Measurements from ENCODE around the gene PCNA.

Gene PCNA

DNA sequence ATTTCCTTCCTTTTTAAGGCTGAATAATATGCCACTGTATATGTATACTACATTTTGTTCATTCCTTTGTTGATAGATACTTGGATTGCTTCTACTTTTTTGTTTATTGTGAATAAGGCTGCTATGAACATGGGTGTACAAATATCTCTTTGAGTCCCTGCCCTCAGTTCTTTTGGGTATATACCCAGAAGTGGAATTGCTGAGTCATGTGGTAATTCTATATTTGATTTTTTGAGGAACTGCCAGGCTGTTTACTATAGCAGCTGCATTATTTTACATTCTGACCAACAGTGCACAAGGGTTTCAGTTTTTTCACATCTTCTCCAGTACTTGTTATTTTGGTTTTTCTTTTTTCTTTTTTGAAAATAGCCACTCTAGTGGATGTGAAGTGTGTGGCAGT lies 41.1 kb upstream of the PCNA start:
- Histone ChIP-seq H3K9me3 (ENCODE audit: control insufficient read depth, low read length) (no peaks in the 10 kb centered on the region), H3K79me2 (peaks cover 50% of the 10 kb centered on the region), H3K4me1 (no peaks in the 10 kb centered on the region), H3K4me3 (ENCODE audit: low read depth, low read length) (no peak overlapping the region), H3K27ac (no peak overlapping the region), H3K27me3 (ENCODE audit: control insufficient read depth, insufficient read depth, low read length) (no peaks in the 10 kb centered on the region), H3K36me3 (ENCODE audit: control insufficient read depth, insufficient read depth, low read length) (no peaks in the 10 kb centered on the region), H3K9ac (no peak overlapping the region), H3K4me2 (ENCODE audit: low read length) (no peak overlapping the region), H2AFZ (no peak overlapping the region)
- TF ChIP-seq, protein P1, sequence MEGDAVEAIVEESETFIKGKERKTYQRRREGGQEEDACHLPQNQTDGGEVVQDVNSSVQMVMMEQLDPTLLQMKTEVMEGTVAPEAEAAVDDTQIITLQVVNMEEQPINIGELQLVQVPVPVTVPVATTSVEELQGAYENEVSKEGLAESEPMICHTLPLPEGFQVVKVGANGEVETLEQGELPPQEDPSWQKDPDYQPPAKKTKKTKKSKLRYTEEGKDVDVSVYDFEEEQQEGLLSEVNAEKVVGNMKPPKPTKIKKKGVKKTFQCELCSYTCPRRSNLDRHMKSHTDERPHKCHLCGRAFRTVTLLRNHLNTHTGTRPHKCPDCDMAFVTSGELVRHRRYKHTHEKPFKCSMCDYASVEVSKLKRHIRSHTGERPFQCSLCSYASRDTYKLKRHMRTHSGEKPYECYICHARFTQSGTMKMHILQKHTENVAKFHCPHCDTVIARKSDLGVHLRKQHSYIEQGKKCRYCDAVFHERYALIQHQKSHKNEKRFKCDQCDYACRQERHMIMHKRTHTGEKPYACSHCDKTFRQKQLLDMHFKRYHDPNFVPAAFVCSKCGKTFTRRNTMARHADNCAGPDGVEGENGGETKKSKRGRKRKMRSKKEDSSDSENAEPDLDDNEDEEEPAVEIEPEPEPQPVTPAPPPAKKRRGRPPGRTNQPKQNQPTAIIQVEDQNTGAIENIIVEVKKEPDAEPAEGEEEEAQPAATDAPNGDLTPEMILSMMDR (IDR thresholded peaks at IDR 0.05): no peak

DNA sequence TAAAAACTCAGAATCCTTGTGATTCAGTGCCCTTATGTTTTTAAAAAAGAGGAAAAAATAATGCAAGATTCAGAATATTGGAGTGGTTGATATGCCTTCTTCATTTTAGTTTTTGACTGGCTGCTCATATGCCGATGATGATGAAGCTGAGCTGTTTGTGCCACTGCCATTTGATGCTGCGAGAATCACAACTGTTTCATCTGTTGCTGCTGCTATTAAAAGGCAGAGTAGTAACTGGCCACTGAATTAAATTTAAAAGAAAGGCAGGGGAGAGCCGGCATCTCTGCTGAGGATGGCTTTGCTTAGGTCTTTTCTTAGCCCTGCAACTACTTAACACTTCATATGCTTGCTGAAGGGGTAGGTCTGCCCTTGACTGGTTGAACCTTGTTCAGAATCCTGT lies 40.2 kb upstream of the PCNA start:
- Histone ChIP-seq H3K4me1 (peaks cover 6% of the 10 kb centered on the region), H3K79me2 (peaks cover 48% of the 10 kb centered on the region), H3K9me3 (ENCODE audit: control insufficient read depth, low read length) (no peaks in the 10 kb centered on the region), H3K36me3 (ENCODE audit: control insufficient read depth, insufficient read depth, low read length) (no peaks in the 10 kb centered on the region), H3K27me3 (ENCODE audit: control insufficient read depth, insufficient read depth, low read length) (no peaks in the 10 kb centered on the region), H3K4me2 (ENCODE audit: low read length) (no peak overlapping the region), H3K27ac (no peak overlapping the region), H2AFZ (no peak overlapping the region), H3K9ac (no peak overlapping the region), H3K4me3 (ENCODE audit: low read depth, low read length) (no peak overlapping the region)
- TF ChIP-seq, protein P1 (IDR thresholded peaks at IDR 0.05): no peak

DNA sequence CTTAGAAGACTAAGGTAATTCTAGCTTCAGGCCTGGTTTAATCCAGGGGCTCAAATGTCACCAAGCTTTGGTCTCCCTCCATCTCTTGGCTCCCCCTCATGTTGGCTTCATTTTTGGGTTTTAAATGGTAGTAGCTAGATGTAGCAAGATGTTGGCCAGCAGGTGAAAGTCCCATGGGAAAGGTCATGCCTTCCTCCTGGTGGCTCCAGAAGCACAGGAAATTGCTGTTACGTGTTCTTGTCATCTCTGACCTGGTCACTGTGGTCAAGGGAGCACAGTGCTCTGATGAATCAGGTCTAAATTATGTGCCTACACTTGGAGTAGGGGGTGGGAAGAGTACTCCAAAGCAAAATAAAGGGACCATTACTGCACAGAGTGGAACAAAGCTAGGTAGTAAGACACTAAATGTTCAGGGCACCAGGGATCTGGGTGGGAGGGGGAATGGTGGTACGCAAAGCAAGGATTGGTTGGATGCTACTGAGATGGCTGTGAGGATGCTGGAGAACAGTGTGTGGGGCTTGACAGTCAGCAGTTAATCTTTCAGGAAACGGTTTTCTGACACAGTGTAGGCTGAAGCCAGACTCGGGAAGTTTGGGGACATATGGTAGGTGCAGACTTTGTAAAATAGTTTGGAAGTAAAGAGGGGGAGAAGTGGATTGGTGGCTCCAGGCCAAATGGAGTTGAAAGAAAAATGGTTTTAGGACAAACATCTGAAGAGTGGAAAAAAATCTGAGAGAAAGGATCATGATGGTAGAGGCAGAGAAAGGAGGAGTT lies 37.1 kb upstream of the PCNA start:
- no peak overlapping the region for H3K4me2 ChIP-seq (ENCODE audit: low read length)
- H2AFZ ChIP-seq: no peak overlapping the region
- H3K27me3 ChIP-seq (ENCODE audit: control insufficient read depth, insufficient read depth, low read length): no peaks in the 10 kb centered on the region
- no peaks in the 10 kb centered on the region for H3K36me3 ChIP-seq (ENCODE audit: control insufficient read depth, insufficient read depth, low read length)
- H3K9me3 ChIP-seq (ENCODE audit: control insufficient read depth, low read length): no peaks in the 10 kb centered on the region
- H3K4me3 ChIP-seq (ENCODE audit: low read depth, low read length): no peak overlapping the region
- no peak overlapping the region for H3K9ac ChIP-seq
- H3K27ac ChIP-seq: no peak overlapping the region
- TF ChIP-seq, protein P1 (IDR thresholded peaks at IDR 0.05): no peak
- peaks cover 6% of the 10 kb centered on the region for H3K4me1 ChIP-seq
- peaks cover 46% of the 10 kb centered on the region for H3K79me2 ChIP-seq

DNA sequence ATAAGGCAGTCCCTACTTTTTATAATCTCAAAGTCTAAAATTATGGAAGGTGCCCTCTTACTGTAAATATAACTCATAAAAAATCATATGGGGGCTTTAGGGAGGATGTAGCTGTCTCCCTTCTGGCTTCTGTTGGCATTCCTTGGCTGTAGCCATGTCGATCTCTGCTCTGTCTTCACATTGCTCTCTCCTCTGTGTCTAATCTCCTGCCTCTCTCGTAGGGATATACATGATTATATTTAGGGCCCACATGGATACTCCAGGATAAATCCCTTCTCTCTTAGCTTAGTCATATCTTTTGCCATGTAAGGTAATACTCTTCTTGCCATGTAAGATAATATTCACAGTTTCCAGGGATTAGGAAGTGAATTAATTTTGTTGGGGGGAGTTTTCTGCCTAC lies 35.6 kb upstream of the PCNA start:
- H3K4me2 ChIP-seq (ENCODE audit: low read length): no peak overlapping the region
- TF ChIP-seq, protein P1 (IDR thresholded peaks at IDR 0.05): no peak
- no peak overlapping the region for H3K9ac ChIP-seq
- no peaks in the 10 kb centered on the region for H3K27me3 ChIP-seq (ENCODE audit: control insufficient read depth, insufficient read depth, low read length)
- H2AFZ ChIP-seq: no peak overlapping the region
- H3K4me3 ChIP-seq (ENCODE audit: low read depth, low read length): no peak overlapping the region
- H3K36me3 ChIP-seq (ENCODE audit: control insufficient read depth, insufficient read depth, low read length): no peaks in the 10 kb centered on the region
- H3K79me2 ChIP-seq: peaks cover 45% of the 10 kb centered on the region
- H3K27ac ChIP-seq: no peak overlapping the region
- H3K4me1 ChIP-seq: peaks cover 11% of the 10 kb centered on the region
- no peaks in the 10 kb centered on the region for H3K9me3 ChIP-seq (ENCODE audit: control insufficient read depth, low read length)

DNA sequence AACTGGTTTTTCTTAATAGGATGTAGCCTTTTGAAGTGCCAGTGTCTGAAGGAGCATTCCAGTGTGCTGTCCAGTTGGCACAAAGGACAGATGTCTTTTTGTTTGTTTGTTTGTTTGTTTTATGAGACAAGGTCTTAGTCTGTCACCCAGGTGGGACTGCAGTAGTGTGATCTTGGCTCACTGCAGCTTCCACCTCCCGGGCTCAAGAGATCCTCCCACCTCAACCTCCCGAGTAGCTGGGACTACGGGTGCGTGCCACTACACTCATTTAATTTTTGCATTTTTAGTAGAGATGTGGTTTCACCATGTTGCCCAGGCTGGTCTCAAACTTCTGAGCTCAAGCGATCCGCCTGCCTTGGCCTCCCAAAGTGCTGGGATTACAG lies 34.8 kb upstream of the PCNA start:
- H3K4me3 ChIP-seq (ENCODE audit: low read depth, low read length): no peak overlapping the region
- TF ChIP-seq, protein P1 (IDR thresholded peaks at IDR 0.05): no peak
- H3K4me1 ChIP-seq: peaks cover 14% of the 10 kb centered on the region
- H3K27ac ChIP-seq: no peak overlapping the region
- H3K9ac ChIP-seq: no peak overlapping the region
- peaks cover 52% of the 10 kb centered on the region for H3K79me2 ChIP-seq
- H3K36me3 ChIP-seq (ENCODE audit: control insufficient read depth, insufficient read depth, low read length): no peaks in the 10 kb centered on the region
- no peak overlapping the region for H3K4me2 ChIP-seq (ENCODE audit: low read length)
- H2AFZ ChIP-seq: no peak overlapping the region
- H3K9me3 ChIP-seq (ENCODE audit: control insufficient read depth, low read length): no peaks in the 10 kb centered on the region
- no peaks in the 10 kb centered on the region for H3K27me3 ChIP-seq (ENCODE audit: control insufficient read depth, insufficient read depth, low read length)

All from parathyroid adenoma (tissue), 2 donors.